Measurements from ENCODE around the gene GTF2F1.

GTF2F1 gene

GRCh38 chr19:6334490-6335285 lies 58.3 kb downstream of the GTF2F1 start:
- Histone ChIP-seq H3K4me1 (ENCODE audit: control insufficient read depth, low read depth, low read length) (no peaks in the 10 kb centered on the region), H3K27me3 (ENCODE audit: control insufficient read depth, insufficient read depth, low read length) (no peaks in the 10 kb centered on the region), H3K4me3 (ENCODE audit: low read length) (no peak overlapping the region), H3K36me3 (ENCODE audit: control insufficient read depth, low read depth, low read length) (no peaks in the 10 kb centered on the region), H3K9me3 (ENCODE audit: control insufficient read depth, low read depth, low read length) (no peaks in the 10 kb centered on the region), H3K9ac (ENCODE audit: low read length) (no peak overlapping the region), H3K27ac (ENCODE audit: low read length) (no peak overlapping the region)

DNA sequence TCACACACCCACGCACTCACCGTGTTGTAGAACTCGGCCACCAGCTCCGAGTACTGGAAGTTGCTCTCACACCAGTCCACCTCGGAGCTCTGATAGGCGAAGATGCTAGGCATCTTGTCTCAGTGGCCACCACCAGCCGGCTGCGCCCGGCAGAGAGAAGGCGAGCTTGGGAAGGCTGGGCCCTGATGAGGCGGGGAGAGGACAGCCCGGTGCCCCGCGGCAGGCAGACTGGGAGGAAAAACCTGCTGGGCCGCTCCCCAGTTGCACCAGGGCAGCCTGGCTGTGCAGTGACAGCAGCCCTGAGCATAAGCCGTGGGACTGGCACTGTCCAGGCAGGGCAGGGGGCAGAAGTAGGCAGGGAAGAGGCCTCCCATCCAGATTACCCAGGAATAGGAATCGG lies 59.5 kb downstream of the GTF2F1 start, which contains the start of gene ACER1:
TSS of gene ACER1 (minus strand) at position 174 of the 400 bp plus-strand sequence. CDS start at position 113, 61 bp downstream.
- Histone ChIP-seq H3K9me3 (ENCODE audit: control insufficient read depth, low read depth, low read length) (no peaks in the 10 kb centered on the region), H3K4me3 (ENCODE audit: low read length) (no peak within 1 kb of the TSS), H3K9ac (ENCODE audit: low read length) (no peak within 1 kb of the TSS), H3K36me3 (ENCODE audit: control insufficient read depth, low read depth, low read length) (no peaks in the 10 kb centered on the region), H3K27me3 (ENCODE audit: control insufficient read depth, insufficient read depth, low read length) (no peaks in the 10 kb centered on the region), H3K27ac (ENCODE audit: low read length) (no peak within 1 kb of the TSS), H3K4me1 (ENCODE audit: control insufficient read depth, low read depth, low read length) (no peaks in the 10 kb centered on the region)
